ENCODE measurements around the gene RC3H2. TPM values are rescaled to one million over a fixed set of nuclear protein-coding genes. Genes with fewer than 3 reads are reported as not detected.
A peak's percentile ranks its signal among the peaks of the same experiment; 100 is the strongest.

The RC3H2 gene
- total and polyA plus RNA-seq, 2 of the 13 experiments (the other 11 are each of a cell fraction or from before 2014, with no cell fraction given) = 21.0 to 36.4 TPM

DNA sequence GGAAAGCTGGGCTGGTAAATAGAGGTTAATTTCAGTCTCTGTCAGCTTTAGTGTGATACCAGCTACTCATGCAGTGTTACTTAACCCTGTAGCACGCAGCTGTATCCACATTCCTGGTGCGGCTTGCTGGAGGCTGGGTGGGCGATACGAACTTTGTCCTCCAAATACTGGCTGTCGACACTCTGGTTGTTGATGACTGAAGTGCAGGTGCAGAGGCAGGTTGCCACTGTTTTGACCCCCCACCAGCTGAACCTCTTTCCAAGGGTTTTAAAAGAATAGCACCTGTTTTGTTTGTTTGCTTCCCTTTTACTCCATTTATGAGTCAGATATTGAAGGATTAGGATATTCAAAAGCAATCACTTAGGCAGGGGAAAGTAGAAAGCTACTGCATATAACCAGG, 31.3 kb upstream of the RC3H2 start (continued):
- peak; percentile 28; the same call in 1 of the 2 replicates for TF ChIP-seq HNF1B (CRISPR knock-in tag; IDR thresholded peaks at IDR 0.05)
- no peak for TF ChIP-seq GABPA (IDR thresholded peaks at IDR 0.05; ENCODE audit: low read depth, low read length)
- TF ChIP-seq GABPA (CRISPR knock-in tag; IDR thresholded peaks at IDR 0.05; ENCODE audit: low read depth) = peak; percentile 38; the same call in 1 of the 2 replicates
- TF ChIP-seq SMARCE1 (IDR thresholded peaks at IDR 0.05; ENCODE audit: borderline replicate concordance) = no peak
- TF ChIP-seq MXI1 (IDR thresholded peaks at IDR 0.05; ENCODE audit: borderline replicate concordance, low read depth, low read length) = peak; percentile 59; the same call in 1 of the 3 replicates
- no peak for TF ChIP-seq NFYB (CRISPR knock-in tag; IDR thresholded peaks at IDR 0.05)
- no peak for TF ChIP-seq IKZF1 (IDR thresholded peaks at IDR 0.05)
- TF ChIP-seq NR2F6 (IDR thresholded peaks at IDR 0.05) = no peak
- TF ChIP-seq NR2F6 (CRISPR knock-in tag; IDR thresholded peaks at IDR 0.05) = 0 out of 2 replicates have a peak, but pooled peaks have one; percentile 20
- peak; percentile 59; the same call in 1 of the 2 replicates for TF ChIP-seq ZNF574 (CRISPR knock-in tag; IDR thresholded peaks at IDR 0.05)
- no peak for TF ChIP-seq ZNF678 (CRISPR knock-in tag; IDR thresholded peaks at IDR 0.05)
- TF ChIP-seq, protein P1, sequence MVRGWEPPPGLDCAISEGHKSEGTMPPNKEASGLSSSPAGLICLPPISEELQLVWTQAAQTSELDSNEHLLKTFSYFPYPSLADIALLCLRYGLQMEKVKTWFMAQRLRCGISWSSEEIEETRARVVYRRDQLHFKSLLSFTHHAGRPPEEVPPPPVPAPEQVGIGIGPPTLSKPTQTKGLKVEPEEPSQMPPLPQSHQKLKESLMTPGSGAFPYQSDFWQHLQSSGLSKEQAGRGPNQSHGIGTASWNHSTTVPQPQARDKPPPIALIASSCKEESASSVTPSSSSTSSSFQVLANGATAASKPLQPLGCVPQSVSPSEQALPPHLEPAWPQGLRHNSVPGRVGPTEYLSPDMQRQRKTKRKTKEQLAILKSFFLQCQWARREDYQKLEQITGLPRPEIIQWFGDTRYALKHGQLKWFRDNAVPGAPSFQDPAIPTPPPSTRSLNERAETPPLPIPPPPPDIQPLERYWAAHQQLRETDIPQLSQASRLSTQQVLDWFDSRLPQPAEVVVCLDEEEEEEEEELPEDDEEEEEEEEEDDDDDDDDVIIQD (CRISPR knock-in tag; IDR thresholded peaks at IDR 0.05; ENCODE audit: low read depth) = peak; percentile 65
- TF ChIP-seq MIXL1 (CRISPR knock-in tag; IDR thresholded peaks at IDR 0.05) = peak; percentile 48; the same call in 1 of the 2 replicates
- 0 out of 2 replicates have a peak, but pooled peaks have one; percentile 31 for TF ChIP-seq TSC22D2 (CRISPR knock-in tag; IDR thresholded peaks at IDR 0.05; ENCODE audit: borderline replicate concordance)
- peak; percentile 78; the same call in 1 of the 2 replicates for TF ChIP-seq HDAC2 (CRISPR knock-in tag; IDR thresholded peaks at IDR 0.05)
- no peak for TF ChIP-seq ZNF564 (CRISPR knock-in tag; IDR thresholded peaks at IDR 0.05)
- no peak for TF ChIP-seq ZBTB44 (CRISPR knock-in tag; IDR thresholded peaks at IDR 0.05)
- no peak for TF ChIP-seq ZNF670 (CRISPR knock-in tag; IDR thresholded peaks at IDR 0.05; ENCODE audit: borderline replicate concordance)
- no peak for TF ChIP-seq ARNTL (CRISPR knock-in tag; IDR thresholded peaks at IDR 0.05)
- TF ChIP-seq ZNF530 (CRISPR knock-in tag; IDR thresholded peaks at IDR 0.05; ENCODE audit: low read depth) = no peak
- TF ChIP-seq PRDM10 (CRISPR knock-in tag; IDR thresholded peaks at IDR 0.05; ENCODE audit: low read depth) = no peak
